Measurements from ENCODE around the gene NPR3.

DNA sequence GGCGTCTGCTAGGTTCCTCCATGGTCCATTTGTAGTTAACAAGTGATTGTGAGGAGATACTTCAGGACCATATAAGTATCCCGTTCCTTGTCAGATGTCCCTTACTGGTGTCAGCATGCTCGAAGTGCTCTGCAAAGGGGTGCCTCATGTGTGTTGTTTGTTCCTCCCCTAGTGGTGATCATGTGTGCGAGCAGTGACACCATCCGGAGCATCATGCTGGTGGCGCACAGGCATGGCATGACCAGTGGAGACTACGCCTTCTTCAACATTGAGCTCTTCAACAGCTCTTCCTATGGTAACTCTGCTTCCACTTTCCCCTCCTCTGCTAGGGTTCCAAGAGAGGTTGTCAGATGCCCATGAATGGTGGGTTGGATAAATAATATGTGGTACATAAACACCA is 13.4 kb downstream of the NPR3 start:
- TF ChIP-seq EZH2 (IDR thresholded peaks at IDR 0.05) (no peak), FOXP2 (optimal IDR thresholded peaks at IDR 0.05; ENCODE audit: control extremely low read depth, extremely low read length, insufficient read depth) (no peak)

All from SK-N-MC (cell line).